ENCODE results near the gene KIRREL3. TPM values are rescaled to one million over a fixed set of nuclear protein-coding genes. Genes with fewer than 3 reads are reported as not detected.

KIRREL3 gene
- total RNA-seq, 1 experiment from 2014 or later, result 0.44 TPM

- Histone ChIP-seq H3K9me2 (replicated peaks; ENCODE audit: low read length) (no peaks in the 10 kb centered on the region), H3K36me3 (ENCODE audit: low read depth, low read length) (no peaks in the 10 kb centered on the region), H3F3A (ENCODE audit: low read length, unreplicated experiment) (no peaks in the 10 kb centered on the region), H3K4me3 (ENCODE audit: low read length) (no peak overlapping the region), H3K79me2 (ENCODE audit: low read length) (no peaks in the 10 kb centered on the region), H3K9me3 (ENCODE audit: low read length) (no peaks in the 10 kb centered on the region), H2AFZ (ENCODE audit: low read length) (no peak overlapping the region), H3K4me2 (ENCODE audit: low read length) (no peak overlapping the region), H3K4me1 (ENCODE audit: insufficient read depth, low read length) (no peaks in the 10 kb centered on the region), H3K27me3 (ENCODE audit: low read length) (peaks cover 32% of the 10 kb centered on the region), H3K27ac (ENCODE audit: low read length) (no peak overlapping the region), H4K20me1 (ENCODE audit: low read length) (no peaks in the 10 kb centered on the region), H3K9ac (ENCODE audit: low read length) (no peak overlapping the region)
- TF ChIP-seq EZH2phosphoT487 (IDR thresholded peaks at IDR 0.05; ENCODE audit: borderline replicate concordance, low read length), result no peak
- no peak for TF ChIP-seq EZH2 (IDR thresholded peaks at IDR 0.05; ENCODE audit: low read length, unreplicated experiment)
- no peak for TF ChIP-seq CTCF (conservative IDR thresholded peaks at IDR 0.05; ENCODE audit: low read depth, low read length)
- intact Hi-C loops (cut with micrococcal nuclease), result no loop called here
- DNase-seq (no peak), ATAC-seq (no peak)
- ChIA-PET POLR2A (ENCODE audit: unreplicated experiment) (no interaction called here), CTCF (no interaction called here)
- no TSS peak for BruUV-seq (replicated peaks)
Observed at GRCh38 chr11:126893796-126894195, 106.8 kb downstream of the KIRREL3 start.

GRCh38 chr11:126892756-126893155 is 107.8 kb downstream of the KIRREL3 start:
- H3K4me3 ChIP-seq (ENCODE audit: low read length), result no peak overlapping the region
- H4K20me1 ChIP-seq (ENCODE audit: low read length), result no peaks in the 10 kb centered on the region
- H3K27me3 ChIP-seq (ENCODE audit: low read length), result peaks cover 32% of the 10 kb centered on the region
- H3K9me3 ChIP-seq (ENCODE audit: low read length), result 0 out of 2 replicates have a peak, but pooled peaks cover under 1% of the 10 kb centered on the region
- H3F3A ChIP-seq (ENCODE audit: low read length, unreplicated experiment), result no peaks in the 10 kb centered on the region
- no TSS peak for BruUV-seq (replicated peaks)
- POLR2A ChIA-PET (ENCODE audit: unreplicated experiment), result no interaction called here
- TF ChIP-seq CTCF (conservative IDR thresholded peaks at IDR 0.05; ENCODE audit: low read depth, low read length), result no peak
- no peak overlapping the region for H2AFZ ChIP-seq (ENCODE audit: low read length)
- intact Hi-C loops (cut with micrococcal nuclease), result no loop called here
- H3K9me2 ChIP-seq (replicated peaks; ENCODE audit: low read length), result no peaks in the 10 kb centered on the region
- CTCF ChIA-PET, result no interaction called here
- H3K79me2 ChIP-seq (ENCODE audit: low read length), result no peaks in the 10 kb centered on the region
- no peak for ATAC-seq
- no peak overlapping the region for H3K9ac ChIP-seq (ENCODE audit: low read length)
- H3K36me3 ChIP-seq (ENCODE audit: low read depth, low read length), result no peaks in the 10 kb centered on the region
- no peak for DNase-seq
- H3K27ac ChIP-seq (ENCODE audit: low read length), result no peak overlapping the region
- no peak overlapping the region for H3K4me2 ChIP-seq (ENCODE audit: low read length)
- no peaks in the 10 kb centered on the region for H3K4me1 ChIP-seq (ENCODE audit: insufficient read depth, low read length)

GRCh38 chr11:126891556-126892217 is 108.9 kb downstream of the KIRREL3 start:
- no TSS peak for BruUV-seq (replicated peaks)
- CTCF ChIA-PET, result no interaction called here
- TF ChIP-seq EZH2 (IDR thresholded peaks at IDR 0.05; ENCODE audit: low read length, unreplicated experiment) (no peak), CTCF (conservative IDR thresholded peaks at IDR 0.05; ENCODE audit: low read depth, low read length) (no peak), EZH2phosphoT487 (IDR thresholded peaks at IDR 0.05; ENCODE audit: borderline replicate concordance, low read length) (no peak)

More at GRCh38 chr11:126891556-126892217, 108.9 kb downstream of the KIRREL3 start:
- no peak overlapping the region for H3K9ac ChIP-seq (ENCODE audit: low read length)
- no peak overlapping the region for H2AFZ ChIP-seq (ENCODE audit: low read length)
- intact Hi-C loops (cut with micrococcal nuclease), result no loop called here
- H3K79me2 ChIP-seq (ENCODE audit: low read length), result no peaks in the 10 kb centered on the region
- no peaks in the 10 kb centered on the region for H3K36me3 ChIP-seq (ENCODE audit: low read depth, low read length)
- no peak overlapping the region for H3K27ac ChIP-seq (ENCODE audit: low read length)
- no peak for DNase-seq
- no peaks in the 10 kb centered on the region for H3K4me1 ChIP-seq (ENCODE audit: insufficient read depth, low read length)
- POLR2A ChIA-PET (ENCODE audit: unreplicated experiment), result no interaction called here
- ATAC-seq, result no peak
- no peak overlapping the region for H3K4me3 ChIP-seq (ENCODE audit: low read length)
- H4K20me1 ChIP-seq (ENCODE audit: low read length), result no peaks in the 10 kb centered on the region
- H3F3A ChIP-seq (ENCODE audit: low read length, unreplicated experiment), result no peaks in the 10 kb centered on the region
- 0 out of 2 replicates have a peak, but pooled peaks cover 3% of the 10 kb centered on the region for H3K9me3 ChIP-seq (ENCODE audit: low read length)
- no peak overlapping the region for H3K4me2 ChIP-seq (ENCODE audit: low read length)
- H3K9me2 ChIP-seq (replicated peaks; ENCODE audit: low read length), result no peaks in the 10 kb centered on the region
- peaks cover 29% of the 10 kb centered on the region for H3K27me3 ChIP-seq (ENCODE audit: low read length)

All from PC-3 (cell line).